HG03103 (cell line): ENCODE results near the gene PWWP2B.
"Not testable (repeated sequence)": the region's sequence is repeated elsewhere in the genome, so short reads cannot be mapped to it uniquely, and the experiment has no call there.

Source experiments
- ATAC-seq: cut with Tn5 transposase; IDR thresholded peaks from one replicate; pipeline ENCODE4 v1.9.1; 2021; ENCODE audit warnings: low read depth; ENCODE audit not compliant: unreplicated experiment

PWWP2B gene

DNA sequence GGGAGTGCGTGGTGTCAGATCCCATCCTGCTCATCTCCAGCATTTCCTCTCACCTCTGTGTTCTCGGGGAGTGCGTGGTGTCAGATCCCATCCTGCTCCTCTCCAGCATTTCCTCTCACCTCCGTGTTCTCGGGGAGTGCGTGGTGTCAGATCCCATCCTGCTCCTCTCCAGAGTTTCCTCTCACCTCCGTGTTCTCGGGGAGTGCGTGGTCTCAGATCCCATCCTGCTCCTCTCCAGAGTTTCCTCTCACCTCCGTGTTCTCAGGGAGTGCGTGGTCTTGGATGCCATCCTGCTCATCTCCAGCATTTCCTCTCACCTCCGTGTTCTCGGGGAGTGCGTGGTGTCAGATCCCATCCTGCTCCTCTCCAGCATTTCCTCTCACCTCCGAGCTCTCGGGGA, 18.0 kb upstream of the PWWP2B start:
- ATAC-seq = not testable (repeated sequence)

GRCh38 chr10:132380986-132381385, 16.0 kb upstream of the PWWP2B start:
- ATAC-seq = not testable (repeated sequence)

DNA sequence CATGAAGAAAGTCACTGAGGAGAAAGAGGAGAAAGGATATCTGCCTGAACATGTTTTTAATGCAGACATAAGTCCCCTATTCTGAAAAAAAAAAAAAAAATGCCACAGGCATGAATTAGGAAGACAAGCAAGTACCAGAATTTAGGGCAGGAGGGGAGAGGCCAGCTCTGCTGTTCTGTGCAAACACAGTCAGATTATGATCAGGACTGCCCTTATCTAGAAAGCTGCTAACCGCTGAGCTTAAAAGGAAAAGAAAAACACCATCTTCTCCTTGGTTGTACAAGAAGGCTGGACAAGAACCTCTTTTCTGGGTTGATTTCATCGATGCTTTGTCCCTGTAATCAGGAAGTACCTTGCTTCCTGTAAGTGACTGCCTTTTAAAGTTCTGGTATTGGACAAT, 15.3 kb upstream of the PWWP2B start:
- no peak for ATAC-seq

GRCh38 chr10:132382231-132382922, 14.6 kb upstream of the PWWP2B start:
- ATAC-seq = no peak

DNA sequence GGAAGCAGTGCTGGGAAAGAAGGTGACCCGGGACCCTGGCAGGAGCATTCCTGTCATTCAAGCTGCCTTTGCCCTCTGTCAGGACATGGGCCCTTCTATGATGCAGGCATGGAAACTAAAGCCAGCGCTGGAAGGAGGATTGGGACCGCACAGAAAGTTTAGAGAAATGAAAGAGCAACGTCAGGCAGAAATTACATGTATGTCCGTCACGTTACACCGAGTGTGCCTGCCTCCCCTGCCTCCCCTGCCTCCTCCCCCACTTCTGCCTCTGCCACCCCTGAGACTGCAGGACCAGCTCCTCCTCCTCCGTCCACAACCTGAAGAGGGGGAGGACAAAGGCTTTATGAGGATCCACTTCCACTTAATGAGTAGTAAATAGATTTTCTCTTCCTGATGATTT, 13.9 kb upstream of the PWWP2B start:
- ATAC-seq = no peak

DNA sequence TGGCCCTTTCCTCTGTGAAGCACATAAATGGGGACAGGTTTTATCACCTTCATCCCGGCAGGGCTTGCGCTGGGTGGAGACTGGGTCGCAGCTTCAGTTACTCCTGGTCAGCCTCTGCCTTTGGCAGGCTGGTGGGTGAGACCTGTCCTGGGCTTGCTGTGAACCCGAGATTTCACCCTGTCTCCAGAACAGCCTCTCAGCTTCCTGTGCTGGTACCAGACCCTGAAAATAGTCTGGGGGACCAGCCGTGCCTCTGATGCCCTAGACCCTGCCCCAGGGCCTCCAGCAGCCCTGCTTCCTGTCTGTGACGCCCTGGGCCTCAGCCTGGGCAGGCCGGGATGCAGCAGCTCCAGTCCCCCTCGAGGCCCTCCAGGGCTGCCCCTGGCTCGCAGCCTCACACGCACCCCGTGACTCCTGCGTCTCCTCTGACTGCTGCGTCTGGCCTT, 13.2 kb upstream of the PWWP2B start:
- ATAC-seq = no peak

GRCh38 chr10:132384618-132385388, 12.2 kb upstream of the PWWP2B start:
- no peak for ATAC-seq

GRCh38 chr10:132385389-132385667, 11.7 kb upstream of the PWWP2B start:
- ATAC-seq = no peak

DNA sequence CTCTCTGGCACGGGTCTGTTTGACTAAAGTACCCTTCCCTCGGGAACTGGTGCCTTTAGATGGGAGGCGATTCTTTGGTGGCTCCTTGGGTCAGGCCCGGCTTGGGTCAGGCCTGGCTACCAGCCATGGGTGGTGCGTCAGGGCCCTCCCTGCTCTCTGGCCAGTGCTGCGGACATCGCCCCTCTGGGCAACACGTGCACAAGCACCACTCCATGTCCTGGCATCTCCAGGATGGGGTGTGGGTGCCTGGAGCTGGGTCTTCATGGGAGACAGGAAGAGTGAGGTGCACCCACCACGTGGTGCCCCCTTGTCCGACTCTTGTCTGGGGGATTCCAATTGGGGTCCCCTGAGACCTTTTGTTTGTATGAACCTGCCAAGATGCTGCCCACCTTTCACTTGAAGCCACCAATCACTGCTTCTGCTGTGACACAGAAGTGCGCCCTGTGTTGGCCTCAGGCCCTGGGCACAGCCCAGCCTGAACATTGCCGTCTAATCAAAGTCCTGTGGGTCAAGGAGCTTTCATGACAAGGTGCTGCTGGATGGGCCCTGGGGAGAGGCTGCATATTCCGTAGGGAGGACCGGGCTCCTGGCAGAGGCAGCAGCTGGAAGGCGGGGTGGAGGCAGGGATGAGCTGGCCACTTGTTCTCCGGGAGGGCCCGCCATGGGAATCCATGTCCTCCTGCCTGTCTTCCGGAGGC, 11.1 kb upstream of the PWWP2B start:
- ATAC-seq = no peak

DNA sequence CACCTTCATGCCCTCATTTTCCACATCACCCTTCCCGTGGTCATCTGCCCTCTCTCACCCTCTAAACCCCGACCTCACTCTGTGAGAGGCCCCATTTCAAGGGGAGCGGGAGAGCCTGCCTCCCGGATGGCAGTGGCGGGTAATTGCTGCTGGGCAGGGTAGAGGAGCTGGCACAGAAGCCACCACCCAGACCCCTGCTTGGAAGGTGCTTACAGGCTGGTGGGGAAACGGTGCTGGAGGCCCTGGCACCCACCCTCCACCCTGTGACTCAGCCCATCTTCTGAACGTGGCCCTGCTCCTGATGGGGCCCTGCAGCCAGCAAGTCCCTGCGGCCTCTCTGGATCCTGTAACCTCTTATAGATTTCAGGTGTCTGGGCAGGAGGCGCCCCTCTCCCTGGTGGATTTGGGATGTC, 10.6 kb upstream of the PWWP2B start:
- no peak for ATAC-seq

DNA sequence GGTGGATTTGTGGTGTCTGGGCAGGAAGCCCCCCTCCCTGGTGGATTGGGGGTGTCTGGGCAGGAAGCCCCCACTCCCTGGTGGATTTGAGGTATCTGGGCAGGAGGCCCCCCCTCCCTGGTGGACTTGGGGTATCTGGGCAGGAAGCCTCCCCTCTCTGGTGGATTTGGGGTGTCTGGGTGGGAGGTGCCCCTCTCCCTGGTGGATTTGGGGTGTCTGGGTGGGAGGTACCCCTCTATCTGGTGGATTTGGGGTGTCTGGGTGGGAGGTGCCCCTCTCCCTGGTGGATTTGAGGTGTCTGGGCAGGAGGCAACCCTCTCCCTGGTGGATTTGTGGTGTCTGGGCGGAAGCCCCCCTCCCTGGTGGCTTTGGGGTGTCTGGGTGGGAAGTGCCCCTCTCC, 10.1 kb upstream of the PWWP2B start:
- ATAC-seq = not testable (repeated sequence)

- ATAC-seq = peak; percentile 53
Observed at GRCh38 chr10:132387764-132388210, 9.2 kb upstream of the PWWP2B start.

- no peak for ATAC-seq
Observed at GRCh38 chr10:132388891-132389432, 8.0 kb upstream of the PWWP2B start.

DNA sequence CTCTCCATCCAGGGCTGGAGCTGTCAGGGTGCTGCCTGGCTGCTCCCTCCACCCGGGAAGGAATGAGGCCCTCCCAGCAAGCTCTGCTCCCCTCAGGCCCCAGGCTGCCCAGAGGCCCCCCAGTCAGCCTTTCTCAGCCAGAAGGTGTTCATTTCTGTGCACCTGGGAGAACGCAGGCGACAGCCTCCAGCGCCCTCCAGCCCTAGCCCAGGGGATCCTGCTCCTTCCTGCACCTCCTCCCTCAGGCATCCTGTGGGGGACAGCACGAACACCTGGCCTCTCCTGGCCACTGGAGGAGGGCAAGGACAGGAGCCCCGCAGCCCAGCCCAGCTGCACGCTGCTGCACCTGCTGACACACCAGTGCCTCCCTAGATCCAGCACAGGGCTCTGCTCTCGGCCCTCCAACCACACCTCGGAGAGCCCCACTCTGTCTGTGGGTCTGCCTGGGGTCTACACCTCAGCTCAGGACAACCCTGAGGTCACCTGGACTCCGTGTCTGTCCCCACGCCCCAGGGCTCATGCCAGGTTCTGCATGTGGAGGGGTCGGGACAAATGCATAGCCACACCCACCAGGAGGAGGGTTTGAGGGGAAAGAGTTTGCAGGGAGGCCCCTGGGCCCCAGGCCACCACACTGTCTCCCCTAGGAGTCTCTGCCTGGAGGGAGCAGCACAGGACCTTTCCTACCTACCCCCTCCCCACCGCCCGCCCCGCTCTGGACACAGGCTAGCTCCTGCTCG, 7.4 kb upstream of the PWWP2B start:
- ATAC-seq = no peak

- no peak for ATAC-seq
Observed at GRCh38 chr10:132390170-132390920, 6.7 kb upstream of the PWWP2B start.

DNA sequence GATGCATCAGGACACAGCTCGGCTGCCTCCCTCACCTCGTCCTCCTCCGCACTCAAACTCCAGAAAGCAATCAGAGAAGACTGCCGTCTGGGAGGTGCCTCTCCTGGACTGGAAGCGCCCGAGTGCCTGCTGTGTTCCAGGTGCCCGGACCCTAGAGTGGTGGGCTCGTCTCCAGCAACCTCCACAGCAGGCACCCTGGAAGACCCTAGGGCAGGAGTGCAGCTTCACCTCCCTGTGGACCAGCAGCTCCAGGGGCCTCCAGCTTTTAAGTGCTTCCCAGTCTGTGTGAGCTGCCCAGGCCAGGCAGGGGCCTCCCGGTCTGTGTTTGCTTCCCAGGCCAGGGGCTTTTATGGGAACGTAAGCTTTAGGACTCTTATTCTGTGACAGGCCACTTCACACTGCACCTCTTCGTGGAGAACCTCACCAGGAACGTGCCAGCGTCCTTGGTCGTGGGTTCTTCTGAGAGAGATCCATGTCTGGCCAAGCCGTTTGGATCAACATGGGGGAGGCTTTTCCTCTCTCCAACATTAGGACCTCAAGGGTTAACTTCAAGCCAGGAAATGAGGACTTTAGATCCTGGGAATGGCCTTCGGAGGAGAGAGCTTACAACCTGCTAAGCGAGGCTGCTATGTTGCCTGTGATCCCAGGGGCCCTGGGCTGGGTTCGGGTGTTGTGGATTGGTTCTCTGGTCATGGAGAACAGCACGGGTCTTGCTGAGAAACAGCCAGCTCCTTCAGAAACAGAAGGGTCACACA, 5.9 kb upstream of the PWWP2B start:
- no peak for ATAC-seq

GRCh38 chr10:132391676-132392020, 5.4 kb upstream of the PWWP2B start:
- no peak for ATAC-seq

DNA sequence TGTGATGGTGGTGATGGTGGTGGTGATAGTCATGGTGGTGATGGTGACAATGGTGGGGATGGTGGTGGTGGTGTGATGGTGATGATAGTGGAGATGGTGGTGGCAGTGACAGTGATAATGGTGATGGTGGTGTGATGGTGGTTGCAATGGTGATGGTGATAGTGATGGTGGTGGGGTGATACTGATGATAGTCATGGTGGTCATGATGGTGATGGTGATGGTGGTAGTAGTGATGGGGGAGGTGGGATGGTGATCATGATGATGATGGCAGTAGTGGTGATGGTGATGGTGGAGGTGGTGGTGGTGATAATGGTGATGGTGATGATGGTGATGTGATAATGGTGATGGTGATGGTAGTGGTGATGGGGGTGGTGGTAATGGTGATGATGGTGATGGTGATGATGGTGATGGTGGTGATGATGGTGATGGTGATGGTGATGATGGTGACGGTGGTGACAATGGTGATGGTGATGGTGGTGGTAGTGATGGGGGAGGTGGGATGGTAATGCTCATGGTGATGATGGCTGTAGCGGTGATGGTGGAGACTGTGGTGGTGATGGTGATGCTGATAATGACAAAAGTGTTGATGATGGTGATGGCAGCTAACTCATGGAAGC, 4.7 kb upstream of the PWWP2B start:
- no peak for ATAC-seq
